Stimulated activated naive CD8-positive, alpha-beta T cell treated with anti-CD3 and anti-CD28 coated beads, Interleukin-15, Interleukin-2, amounts not matched to agents 100 ng/mL and 50 ng/mL, for 24 hours (primary cell): Measurements from ENCODE around the gene EMSY.

Source experiments
- H3K27ac Mint-ChIP-seq: one replicate; pipeline ENCODE4 v1.8.0; 2021; ENCODE audit warnings: mild to moderate bottlenecking, mixed read lengths
- H3K27me3 Mint-ChIP-seq: one replicate; pipeline ENCODE4 v1.8.0; 2021; ENCODE audit warnings: mixed read lengths
- H3K36me3 Mint-ChIP-seq: one replicate; pipeline ENCODE4 v1.8.0; 2021; ENCODE audit warnings: low read depth, mixed read lengths
- H3K4me1 Mint-ChIP-seq: one replicate; pipeline ENCODE4 v1.8.0; 2021; ENCODE audit warnings: low read depth, mixed read lengths
- H3K4me3 Mint-ChIP-seq: one replicate; pipeline ENCODE4 v1.8.0; 2021; ENCODE audit warnings: mild to moderate bottlenecking, mixed read lengths
- H3K9me3 Mint-ChIP-seq: one replicate; pipeline ENCODE4 v1.8.0; 2021; ENCODE audit warnings: mixed read lengths

The EMSY gene

GRCh38 chr11:76600124-76600655, 155.4 kb downstream of the EMSY start:
- no peak overlapping the region for H3K27ac Mint-ChIP-seq
- no peaks in the 10 kb centered on the region for H3K9me3 Mint-ChIP-seq
- H3K36me3 Mint-ChIP-seq, result no peaks in the 10 kb centered on the region
- H3K4me1 Mint-ChIP-seq, result peaks cover 11% of the 10 kb centered on the region
- no peak overlapping the region for H3K4me3 Mint-ChIP-seq
- peaks cover 15% of the 10 kb centered on the region for H3K27me3 Mint-ChIP-seq

- no peak overlapping the region for H3K27ac Mint-ChIP-seq
- H3K27me3 Mint-ChIP-seq, result peaks cover 15% of the 10 kb centered on the region
- no peaks in the 10 kb centered on the region for H3K9me3 Mint-ChIP-seq
- peaks cover 11% of the 10 kb centered on the region for H3K4me1 Mint-ChIP-seq
- H3K36me3 Mint-ChIP-seq, result no peaks in the 10 kb centered on the region
- H3K4me3 Mint-ChIP-seq, result no peak overlapping the region
Measured at GRCh38 chr11:76601272-76601671, 156.5 kb downstream of the EMSY start.

GRCh38 chr11:76601724-76602123, 156.9 kb downstream of the EMSY start:
- Mint-ChIP-seq H3K4me1 (peaks cover 11% of the 10 kb centered on the region), H3K36me3 (no peaks in the 10 kb centered on the region), H3K4me3 (no peak overlapping the region), H3K27me3 (peaks cover 15% of the 10 kb centered on the region), H3K27ac (no peak overlapping the region), H3K9me3 (no peaks in the 10 kb centered on the region)

GRCh38 chr11:76602431-76602861, 157.6 kb downstream of the EMSY start:
- H3K36me3 Mint-ChIP-seq, result no peaks in the 10 kb centered on the region
- H3K27me3 Mint-ChIP-seq, result peaks cover 14% of the 10 kb centered on the region
- peaks cover 11% of the 10 kb centered on the region for H3K4me1 Mint-ChIP-seq
- no peak overlapping the region for H3K4me3 Mint-ChIP-seq
- H3K9me3 Mint-ChIP-seq, result no peaks in the 10 kb centered on the region
- H3K27ac Mint-ChIP-seq, result no peak overlapping the region
